ENCODE data around the gene USP22. TPM values are rescaled to one million over a fixed set of nuclear protein-coding genes. Genes with fewer than 3 reads are reported as not detected.
"Not testable (repeated sequence)": the region's sequence is repeated elsewhere in the genome, so short reads cannot be mapped to it uniquely, and the experiment has no call there.

USP22 gene
- 219 and 269 TPM in 2 replicates for polyA plus RNA-seq (2014; cell fraction: cytosol; rRNA removed)
- polyA plus RNA-seq (2014; cell fraction: nucleus; rRNA removed), result 158 and 180 TPM in 2 replicates

DNA sequence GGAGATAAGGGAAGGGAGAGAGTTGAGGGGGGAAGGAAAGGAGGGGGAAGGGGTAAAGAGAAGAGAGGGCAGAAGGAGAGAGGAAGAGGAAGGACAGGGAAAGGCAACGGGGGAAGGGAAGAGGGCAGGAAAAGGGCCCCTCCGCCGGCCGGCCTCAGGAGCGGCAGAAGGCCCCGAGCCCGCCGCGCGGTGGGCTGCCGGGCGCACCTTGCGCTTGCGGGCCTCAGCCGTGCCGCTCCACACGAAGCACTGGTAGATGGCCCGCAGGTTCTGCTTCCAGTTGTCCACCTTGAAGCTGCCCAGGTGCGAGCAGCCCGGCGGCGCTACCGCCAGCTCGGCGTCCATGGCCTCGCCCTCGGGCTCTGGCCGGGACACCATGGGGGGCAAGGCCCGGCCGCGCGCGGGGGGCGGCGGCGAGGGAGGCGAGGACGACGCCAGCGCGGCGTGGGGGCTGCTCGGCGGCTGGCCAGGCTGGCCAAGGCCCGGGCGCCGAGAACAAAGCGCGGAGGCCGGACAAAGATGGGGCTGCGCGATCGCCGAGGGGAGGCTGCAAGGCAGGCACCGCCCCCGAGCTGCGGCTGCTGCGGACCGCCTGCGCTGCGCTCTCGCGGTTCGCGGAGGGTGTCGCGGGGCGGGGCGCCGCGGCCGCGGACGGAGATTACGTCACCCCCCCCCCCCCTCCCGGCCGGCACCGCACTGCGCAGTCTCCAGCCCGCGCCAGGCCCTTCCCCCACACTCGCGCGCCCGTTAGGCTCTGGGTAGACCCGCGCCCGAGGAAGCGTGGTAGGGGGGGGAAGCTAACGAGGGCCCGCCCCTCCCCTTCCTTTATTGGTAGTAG, at the start of gene USP22:
Gene USP22 (minus strand): TSS at position 554 of the 838 bp plus-strand sequence. CDS start 176 bp downstream, at position 378.
- no peak for DNase-seq (ENCODE audit: low spot score)

DNA sequence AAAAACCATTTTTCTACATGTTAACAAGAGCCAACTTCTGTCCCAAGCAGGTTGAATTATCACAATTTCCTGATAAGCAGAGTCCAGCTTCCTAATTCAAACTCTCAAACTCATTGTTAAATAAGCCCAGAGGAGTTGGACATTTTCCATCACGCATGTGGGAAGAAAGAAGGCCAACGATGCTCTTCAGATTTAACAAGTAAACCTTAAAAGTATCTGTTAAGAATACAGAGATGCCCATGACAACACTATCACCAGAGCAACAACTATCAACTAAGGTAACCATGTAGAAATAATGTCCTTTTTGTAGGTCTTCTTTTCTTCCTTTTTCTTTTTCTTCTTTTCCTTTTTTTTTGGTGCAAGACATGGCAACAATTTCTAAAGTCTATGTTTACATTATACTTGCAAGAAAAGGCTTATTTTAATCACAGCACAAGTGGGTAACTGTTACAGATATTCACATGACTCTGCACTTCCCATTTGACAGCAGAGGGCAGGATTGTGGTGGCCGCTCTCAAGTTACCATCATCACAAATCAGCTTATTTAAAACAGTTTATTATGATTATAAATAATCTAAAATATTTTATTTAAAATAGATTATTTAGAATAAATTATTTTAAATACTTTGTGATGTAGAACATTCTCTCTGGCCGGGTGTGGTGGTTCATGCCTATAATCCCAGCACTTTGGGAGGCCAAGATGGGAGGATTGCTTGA, 48.2 kb upstream of the USP22 start:
- no peak for DNase-seq (ENCODE audit: low spot score)

DNA sequence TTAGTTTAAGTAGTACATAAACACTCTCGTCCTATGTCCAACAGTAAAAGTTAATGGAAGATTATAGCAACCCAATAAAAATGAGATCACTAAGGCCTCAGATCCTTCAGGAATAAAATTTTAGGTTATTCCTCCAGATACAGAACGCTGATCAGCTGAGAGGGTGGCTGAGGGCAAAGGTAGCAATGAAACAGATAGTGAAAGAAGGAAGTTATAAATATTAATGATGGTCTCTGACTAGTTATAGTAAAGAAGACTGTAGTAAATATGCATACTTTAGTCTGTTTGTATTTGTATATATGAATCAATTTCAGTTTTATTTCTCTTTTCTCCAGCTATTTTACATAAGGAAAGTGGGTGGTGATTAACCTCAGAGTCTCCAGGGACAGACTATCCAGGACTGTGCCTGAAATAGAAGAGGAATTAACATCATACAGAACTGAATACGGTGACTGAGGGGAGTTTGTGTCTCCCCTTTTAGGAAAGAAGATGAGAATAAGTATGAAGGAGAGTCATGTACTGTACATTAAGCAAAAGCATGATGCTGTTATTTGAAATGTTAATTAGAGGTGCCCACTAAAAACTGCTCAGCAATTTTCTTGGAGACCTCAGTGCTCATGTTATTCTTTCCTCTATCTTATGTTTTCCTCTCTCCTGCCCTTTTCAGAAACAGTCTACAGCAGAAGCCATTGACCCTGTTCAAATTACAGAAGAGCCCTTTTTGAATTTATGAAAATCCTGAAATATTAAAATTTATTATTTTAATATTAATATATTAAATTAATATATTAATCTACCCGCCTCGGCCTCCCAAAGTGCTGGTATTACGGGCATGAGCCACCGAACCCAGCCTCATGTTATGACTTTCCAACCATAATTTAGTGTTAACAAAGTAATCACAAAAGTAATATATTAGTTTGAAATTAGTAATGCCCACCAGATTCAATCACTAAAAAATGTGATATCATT, 47.4 kb upstream of the USP22 start:
- DNase-seq (ENCODE audit: low spot score), result no peak

DNA sequence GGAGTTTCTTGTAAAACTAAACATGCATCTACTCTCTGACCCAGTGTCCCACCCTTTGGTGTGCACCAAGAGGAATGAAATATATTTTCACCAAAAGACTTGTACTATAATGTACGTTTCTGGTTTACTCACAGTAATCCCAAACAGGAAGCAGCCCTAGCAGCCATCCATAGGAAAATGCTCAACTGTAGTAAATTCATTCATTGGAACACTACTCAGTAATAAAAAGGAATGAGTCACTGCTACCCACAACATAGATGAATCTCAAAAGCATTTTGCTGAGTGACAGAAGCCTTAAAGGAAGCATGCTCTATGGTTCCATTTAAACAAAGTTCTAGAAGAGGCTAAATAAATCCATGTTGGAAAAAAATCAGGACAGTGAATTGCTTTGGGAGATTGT, 46.3 kb upstream of the USP22 start:
- no peak for DNase-seq (ENCODE audit: low spot score)

DNA sequence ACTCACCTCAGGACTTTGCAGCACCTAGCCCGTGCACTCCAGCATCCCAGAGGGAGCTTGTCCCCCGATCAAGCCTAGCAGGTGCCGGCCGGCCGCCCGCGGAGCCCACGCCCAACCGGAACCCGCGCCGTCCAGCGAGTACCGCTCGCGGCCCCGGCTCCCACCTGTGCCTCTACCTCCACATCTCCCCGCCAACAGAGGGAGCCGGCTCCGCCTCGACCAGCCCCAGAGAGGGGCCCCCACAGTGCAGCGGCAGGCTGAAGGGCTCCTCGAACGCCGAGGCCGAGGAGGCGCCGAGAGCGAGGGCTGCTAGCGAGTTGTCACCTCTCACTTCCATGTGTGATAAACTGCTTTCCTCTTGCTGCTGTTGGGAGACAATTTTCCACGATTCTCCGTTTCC, 42.9 kb upstream of the USP22 start:
- DNase-seq (ENCODE audit: low spot score), result no peak

DNA sequence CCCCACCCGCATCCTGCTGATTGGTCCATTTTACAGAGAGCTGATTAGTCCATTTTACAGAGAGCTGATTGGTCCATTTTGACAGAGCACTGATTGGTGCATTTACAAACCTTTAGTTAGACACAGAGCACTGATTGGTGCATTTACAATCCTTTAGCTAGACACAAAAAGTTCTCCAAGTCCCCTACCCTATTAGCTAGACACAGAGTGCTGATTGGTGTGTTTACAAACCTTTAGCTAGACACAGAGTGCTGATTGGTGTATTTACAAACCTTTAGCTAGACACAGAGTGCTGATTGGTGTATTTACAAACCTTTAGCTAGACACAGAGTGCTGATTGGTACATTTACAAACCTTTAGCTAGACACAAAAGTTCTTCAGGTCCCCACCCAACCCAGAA, 42.5 kb upstream of the USP22 start:
- DNase-seq (ENCODE audit: low spot score), result not testable (repeated sequence)

DNA sequence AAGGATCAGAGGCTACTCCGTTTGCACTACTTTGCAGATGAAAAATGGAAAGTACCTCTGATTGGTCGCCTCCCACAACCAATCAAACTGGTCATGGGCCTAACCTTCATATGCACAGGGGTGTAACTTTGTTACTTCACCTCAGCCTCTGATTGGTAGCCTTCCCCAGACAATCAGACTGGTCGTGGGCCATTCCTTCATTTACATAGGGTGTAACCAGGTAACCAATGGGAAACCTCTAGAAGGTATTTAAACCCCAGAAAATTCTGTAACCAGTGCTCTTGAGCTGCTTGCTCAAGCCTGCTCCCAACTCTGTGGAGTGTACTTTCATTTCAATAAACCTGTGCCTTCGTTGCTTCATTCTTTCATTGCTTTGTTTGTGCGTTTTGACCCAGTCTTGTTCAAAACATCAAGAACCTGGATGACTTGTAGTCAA, 39.2 kb upstream of the USP22 start:
- no peak for DNase-seq (ENCODE audit: low spot score)

DNA sequence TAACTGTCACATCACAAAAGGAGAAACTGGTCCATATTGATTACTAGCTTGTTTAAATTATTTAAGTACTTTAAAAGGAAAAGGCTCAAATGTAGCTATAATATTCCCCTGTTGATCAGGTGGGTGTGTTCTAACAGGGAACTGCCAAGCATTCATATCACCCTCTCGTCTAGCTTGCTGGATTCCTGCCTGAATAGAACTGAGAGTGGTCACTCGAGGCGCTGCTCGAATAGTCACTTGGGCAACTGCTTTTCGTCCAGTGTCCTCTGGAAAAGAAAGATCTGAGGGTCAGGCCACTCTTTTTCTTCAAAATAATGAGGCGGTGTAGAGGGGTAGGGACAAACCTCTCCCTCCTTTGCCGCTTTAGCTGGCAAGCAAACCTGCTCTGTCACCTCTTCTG, 36.4 kb upstream of the USP22 start:
- DNase-seq (ENCODE audit: low spot score), result no peak

DNA sequence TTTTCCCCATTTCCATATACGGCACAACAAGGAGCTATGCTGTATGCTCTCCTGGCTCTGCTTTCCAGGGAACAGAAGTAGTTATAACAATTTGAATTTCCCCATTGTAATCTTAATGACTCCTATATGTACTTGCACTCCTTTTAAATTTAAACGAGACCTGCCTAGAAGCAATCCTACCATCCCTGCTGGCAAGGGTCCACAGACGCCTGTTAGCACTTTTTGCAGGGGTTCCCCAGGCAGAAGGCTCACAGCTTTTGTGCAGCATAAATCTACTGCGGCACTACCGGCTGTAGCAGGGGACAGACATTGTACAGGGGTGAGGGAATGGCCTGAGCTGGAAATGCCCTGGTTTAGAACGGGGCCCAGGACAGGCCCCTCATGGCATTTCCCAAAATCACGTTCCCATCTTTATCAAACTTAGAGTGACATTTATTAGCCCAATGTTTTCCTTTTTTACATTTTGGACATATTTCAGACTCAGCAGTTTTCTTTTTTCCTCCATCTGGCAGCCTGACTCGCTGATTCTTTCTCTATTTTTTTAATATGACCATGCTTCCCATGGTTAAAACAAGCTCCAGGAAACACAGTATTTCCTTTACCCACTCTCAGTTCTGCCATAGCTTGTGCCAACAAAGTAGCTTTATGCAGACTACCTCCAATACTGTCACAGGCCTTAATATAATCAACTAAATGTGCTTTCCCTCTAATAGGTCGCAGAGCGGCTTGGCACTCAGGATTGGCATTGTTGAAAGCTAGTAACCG, 35.4 kb upstream of the USP22 start:
- DNase-seq (ENCODE audit: low spot score), result no peak

DNA sequence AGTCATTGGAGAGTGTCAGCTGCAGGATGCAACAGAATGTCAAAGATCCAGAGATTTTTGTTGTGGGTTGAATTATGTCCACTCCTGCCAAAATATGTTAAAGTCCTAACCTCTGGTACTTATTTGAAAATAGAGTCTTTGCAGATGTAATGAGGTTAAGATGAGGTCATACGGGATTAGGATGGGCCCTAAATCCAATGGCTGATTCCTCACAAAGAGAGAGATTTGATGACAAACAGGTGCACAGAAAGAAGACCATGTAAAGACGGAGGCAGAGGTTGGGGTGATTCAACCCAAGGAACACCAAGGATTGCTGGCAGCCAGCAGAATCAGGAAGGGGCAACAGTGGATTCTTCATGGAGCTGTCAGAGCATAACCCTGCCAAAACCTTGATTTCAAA, 34.5 kb upstream of the USP22 start:
- DNase-seq (ENCODE audit: low spot score), result no peak

DNA sequence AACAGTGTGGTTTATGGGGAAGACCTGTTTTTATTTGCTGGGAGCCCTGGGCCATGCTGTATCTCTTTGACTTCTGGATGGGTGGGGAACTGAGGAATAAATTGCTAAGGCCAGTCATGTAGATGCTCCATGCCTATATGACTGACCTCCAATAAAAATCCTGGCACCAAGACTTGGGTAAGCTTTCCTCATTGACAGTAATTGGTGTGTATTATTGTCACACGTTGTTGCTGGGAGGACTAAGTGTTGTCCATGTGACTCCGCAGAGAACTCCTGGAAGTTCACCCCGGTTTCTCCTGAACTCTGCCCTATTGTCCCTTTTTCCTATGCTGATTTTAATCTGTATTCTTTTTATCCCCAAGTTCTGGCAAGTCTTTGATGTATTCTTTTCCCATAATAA, 33.4 kb upstream of the USP22 start:
- no peak for DNase-seq (ENCODE audit: low spot score)

DNA sequence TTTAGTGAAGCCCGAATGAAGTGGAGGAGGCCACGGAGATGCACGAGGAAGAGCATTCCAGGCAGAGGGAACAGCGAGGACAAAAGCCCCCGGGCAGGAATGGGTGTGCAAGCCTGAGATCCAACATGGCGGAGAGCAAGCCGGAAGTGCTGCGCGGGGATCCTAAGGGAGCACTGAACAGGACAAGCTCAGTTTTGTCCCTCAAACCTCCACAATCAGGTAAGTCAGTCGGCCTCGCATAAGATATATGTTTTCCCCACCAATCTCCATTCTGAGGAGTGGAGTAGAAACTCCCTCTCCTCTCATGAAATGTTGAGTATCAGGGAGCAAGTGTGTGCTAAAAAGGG, 32.9 kb upstream of the USP22 start:
- no peak for DNase-seq (ENCODE audit: low spot score)

DNA sequence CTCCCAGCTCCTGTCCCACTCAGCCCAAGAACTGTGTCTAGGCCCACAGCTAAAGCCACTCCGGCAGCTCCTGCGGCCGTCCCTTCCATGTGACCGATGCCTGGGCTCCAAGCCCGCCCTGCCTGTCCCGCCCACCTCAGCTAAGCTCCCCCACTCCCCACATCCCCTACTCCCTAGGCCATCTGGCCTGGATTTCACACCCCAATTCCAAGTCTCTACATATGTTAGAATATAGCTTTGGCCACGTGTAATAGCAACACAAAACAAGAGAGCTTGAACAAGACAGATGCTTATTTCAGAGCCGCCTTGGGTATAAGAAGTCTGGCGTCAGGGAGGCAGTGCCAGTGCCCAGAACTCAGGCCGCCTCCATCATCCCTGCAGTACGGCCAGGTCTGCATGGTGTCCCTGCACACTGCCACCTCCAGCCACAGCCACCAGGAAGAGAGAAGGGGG, 30.0 kb upstream of the USP22 start:
- DNase-seq (ENCODE audit: low spot score), result no peak

DNA sequence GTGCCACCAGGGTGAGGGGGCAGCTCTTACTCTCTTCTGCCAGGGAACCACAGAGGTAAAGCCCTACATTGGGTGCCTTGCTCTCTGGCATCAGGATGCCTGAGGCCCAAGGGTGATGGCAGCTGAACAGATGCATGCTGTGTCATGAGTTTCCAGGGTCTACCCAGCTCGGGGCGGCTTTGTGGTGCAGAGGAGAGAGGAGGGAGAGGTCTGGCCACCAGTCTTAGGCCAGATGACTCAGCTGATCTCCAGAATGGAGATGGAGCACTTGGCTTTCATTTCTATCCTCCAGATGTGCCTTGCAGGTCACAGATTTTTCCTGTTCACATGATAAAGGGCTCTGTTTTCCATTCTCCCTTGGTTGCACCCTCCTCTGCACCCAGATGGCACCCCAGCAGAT, 23.6 kb upstream of the USP22 start:
- no peak for DNase-seq (ENCODE audit: low spot score)

DNA sequence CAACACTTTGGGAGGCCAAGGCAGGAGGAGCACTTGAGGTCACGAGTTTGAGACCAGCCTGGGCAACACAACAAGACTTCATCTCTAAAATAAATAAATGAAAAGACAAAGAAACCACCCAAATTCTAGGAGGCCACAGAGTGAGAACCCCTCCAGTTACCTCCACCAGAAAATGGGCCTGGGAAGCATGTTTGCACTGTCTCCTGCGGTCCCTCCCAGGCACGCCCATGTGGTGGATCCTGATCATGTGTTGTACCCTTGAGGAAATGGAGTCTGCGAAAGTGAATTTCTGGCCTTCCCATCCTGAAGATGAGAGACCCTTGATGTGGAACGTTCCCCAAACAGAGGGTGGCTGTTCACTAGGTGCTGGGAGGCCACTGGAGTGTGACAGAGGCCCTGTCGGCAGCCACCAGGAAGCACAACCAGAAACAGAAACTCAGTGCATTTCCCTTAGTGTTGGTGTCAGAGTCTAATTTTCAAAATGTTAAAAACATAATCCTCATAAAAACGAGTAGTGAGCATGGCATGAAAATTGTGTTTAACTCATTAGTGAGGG, 19.2 kb upstream of the USP22 start:
- no peak for DNase-seq (ENCODE audit: low spot score)

DNA sequence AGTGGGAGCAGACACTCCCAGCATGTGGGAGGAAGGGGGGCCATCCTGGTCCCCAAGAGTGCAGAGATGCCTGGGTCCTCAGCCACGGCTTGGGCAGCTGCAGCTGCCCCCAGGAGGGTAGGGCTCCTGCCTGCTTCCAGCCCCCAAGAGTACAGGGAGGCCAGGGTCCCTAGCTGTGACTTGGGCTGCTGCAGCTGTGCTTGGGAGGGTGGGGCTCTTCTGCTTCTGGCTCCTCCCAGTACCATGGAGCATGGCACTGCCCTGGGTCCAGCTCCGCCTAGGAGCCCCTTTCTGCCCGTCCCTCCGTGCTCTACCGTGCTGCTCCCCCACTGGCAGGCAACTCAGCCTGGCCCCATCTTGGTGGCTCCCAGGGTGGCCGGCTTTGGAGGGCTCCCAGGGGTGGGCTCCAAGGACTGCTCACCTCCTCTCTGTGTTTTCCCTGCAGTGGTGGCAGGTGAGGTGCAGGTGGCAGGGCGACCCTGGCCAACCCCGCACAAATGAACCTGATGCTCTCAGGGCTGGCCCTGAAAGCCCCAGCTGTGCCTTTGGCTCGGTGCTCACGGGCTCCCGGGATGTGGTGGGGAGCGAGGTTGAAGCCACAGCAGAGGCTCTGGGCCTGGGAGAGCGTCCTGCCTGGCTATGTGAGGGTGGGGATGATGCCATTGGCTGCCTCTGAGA, 18.5 kb upstream of the USP22 start:
- DNase-seq (ENCODE audit: low spot score), result no peak

DNA sequence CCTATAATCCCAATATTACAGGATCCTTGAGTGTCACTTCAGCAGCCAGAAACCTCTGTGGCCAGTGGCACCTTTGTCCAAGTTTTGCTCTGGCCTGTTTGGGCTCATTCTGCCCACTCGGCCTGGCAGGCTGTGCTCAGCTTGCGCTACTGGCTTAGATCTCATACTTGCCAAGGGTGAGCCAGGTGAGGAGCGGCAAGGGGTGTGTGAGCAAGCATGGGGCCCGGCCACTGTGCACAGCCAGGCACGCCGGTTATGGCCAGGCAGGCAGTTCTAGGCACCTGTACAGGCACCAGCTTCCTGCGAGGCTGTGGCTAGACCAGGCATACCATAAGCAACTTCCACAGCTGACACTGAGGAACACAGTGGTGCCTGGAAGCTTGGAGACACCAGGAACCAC, 16.9 kb upstream of the USP22 start:
- DNase-seq (ENCODE audit: low spot score), result no peak

DNA sequence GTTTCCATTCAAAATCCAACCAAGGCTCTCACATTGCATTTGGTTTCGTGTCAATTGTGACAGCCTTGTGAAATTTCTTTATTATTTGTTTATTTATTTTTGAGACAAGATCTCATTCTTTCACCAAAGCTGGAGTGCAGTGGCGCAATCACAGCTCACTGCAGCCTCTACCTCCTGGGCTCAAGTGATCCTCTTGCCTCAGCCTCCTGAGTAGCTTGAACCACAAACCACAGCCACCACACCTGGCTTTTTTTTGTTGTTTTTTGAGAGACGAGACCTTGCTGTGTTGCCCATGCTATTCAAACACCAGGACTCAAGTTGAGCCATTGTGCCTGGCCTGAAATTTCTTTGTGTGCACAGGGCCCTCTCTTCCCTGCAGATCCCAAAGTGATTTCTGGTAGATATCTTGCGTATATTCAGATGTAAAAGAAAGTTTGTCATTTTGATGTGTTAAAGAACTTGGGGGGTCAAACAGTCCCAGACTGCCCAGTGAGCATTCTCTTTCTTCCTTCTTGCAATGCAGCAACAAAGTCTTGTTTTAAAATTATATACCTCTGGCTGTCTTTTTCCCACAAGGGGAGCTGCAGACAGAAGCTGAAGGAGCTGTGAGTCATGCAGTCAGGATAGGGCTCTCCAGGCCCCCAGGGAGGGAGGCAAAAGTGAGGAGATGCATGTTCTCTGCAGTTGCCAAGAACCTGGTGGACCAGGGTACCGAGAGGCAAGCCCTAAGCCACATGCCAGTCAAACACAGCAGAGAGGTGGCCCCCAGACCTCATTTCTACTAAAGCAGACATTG, 15.5 kb upstream of the USP22 start:
- DNase-seq (ENCODE audit: low spot score), result no peak

DNA sequence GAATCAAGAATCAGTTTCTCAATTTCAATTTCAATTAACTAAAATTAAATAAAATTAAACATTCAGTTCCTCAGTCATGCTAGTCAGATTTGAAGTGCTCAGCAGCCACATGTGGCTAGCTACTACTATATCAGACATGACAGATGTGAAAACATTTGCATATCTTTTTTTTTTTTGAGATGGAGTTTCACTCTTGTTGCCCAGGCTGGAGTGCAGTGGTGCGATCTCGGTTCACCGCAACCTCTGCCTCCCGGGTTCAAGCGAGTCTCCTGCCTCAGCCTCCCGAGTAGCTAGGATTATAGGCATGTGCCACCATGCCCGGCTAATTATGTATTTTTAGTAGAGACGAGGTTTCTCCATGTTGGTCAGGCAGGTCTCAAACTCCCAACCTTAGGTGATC, 10.2 kb upstream of the USP22 start:
- DNase-seq (ENCODE audit: low spot score), result not testable (repeated sequence)

Data from SK-N-DZ (cell line).